Activated CD8-positive, alpha-beta memory T cell treated with anti-CD3 and anti-CD28 coated beads, Interleukin-2, amount 50 U/mL, for 48 hours (primary cell): Measurements from ENCODE around the gene MAN2C1.
"Not testable (repeated sequence)": the region's sequence is repeated elsewhere in the genome, so short reads cannot be mapped to it uniquely, and the experiment has no call there.

Experiments
- DNase-seq: peaks from one replicate; pipeline ENCODE4 v3.0.0-alpha.2; 2020

The MAN2C1 gene

DNA sequence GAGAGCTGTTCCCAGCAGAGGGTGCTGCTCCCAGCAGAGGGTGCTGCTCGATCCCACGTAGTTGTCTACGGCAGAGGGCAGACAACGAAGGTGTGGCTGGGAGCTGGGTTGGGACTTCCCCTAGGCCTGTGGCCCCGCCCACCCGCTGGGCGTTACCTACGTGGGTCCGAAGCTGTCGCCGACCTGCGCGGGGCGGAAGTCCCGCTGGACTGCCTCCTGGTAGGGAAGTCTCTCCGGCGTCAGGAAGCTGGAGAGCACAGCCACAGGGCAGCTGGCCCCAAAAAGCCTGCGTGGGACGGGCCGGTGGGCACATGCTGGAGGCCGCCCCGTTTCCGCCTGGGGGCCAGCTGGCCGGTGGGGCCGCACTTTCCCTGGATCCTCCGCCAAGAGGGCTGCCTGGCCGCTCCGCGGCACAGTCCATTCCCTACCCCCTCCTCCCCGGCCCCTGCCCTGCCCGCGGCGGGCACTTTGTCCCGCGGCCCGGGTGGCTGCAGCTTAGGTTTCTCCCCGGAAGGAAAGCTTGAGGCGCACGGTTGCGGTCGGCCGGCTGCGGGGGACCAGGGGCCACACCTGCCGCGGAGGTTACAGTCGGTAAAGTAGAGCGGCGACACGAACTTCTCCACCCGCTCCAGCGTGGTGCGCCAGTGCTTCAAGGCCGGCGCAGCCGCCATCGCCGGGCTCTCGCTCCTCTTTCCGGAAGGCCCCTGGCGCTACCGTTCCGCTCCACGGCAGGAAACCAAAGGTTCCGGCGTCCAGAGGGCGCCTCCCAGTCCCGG is at the start of gene MAN2C1:
MAN2C1 (minus strand) TSS at position 695 of the 776 bp plus-strand sequence; CDS start at position 671, 24 bp downstream.
- peak; percentile 96 for DNase-seq

DNA sequence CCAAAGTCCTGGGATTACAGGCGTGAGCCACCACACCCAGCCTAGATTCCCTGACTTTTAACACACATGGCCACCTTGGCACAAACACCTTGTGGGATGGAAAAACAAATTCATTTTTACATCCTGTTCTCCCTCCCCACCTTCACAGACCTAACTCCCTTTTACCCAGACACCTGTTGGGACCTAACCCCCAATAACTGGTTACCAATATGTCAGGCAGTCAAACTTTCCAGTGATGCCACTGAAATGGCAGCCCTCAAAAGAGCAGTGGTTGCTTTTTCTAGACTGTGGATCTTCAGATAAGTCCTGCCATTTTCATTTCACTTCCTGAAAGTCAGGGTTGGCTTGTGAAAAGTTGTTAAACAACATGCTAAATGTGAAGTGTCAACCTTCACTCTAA is 48.2 kb upstream of the MAN2C1 start:
- no peak for DNase-seq

- no peak for DNase-seq
Observed at GRCh38 chr15:75410196-75410595, 41.8 kb upstream of the MAN2C1 start.

DNA sequence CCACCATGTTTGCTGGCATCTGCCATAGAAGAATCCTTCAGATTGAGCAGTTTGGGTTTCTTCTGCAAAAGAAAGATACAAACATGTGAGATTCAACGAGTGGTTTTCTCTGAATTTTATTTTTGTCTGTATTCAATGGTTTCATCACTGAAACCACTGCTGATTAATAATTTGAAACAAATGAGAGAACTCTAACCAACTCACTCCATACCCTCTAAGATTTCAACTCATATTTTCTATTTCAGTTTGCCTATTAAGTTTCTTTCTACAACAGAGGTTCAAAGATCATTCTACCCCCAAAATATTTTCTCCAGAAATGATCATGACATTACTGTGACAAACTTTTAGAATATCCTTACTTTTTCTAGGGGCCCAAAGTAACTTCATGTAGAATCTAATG is 38.7 kb upstream of the MAN2C1 start:
- no peak for DNase-seq

GRCh38 chr15:75403892-75404291 is 35.5 kb upstream of the MAN2C1 start:
- no peak for DNase-seq

- no peak for DNase-seq
Observed at GRCh38 chr15:75397494-75397893, 29.1 kb upstream of the MAN2C1 start.

DNA sequence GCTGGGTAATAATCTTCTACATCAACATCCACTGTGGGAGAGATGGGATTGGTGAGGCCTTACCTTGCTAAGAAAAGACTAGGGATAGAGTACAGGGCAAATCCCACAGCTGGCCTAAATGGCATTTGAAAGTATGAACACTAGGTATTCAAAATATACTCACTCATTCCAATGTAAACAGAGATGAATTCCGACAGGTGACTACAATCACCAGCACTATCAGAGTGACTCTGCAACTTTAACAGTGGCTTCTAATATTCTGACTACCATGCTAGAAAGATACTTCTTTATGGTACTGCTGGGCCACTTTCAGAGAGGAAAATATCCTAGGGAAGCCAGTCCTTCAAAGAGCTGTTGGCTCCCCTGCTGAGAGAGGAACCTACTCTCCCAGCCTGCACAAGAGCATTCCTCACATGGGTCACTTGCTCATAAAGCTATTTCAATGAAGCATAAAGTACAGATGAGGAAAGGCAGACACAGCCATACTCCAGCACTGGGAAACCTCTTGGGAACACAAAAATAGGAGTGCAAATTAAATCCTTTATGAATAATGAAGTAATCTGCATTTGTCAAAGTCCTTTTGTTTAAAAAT is 21.5 kb upstream of the MAN2C1 start:
- no peak for DNase-seq

DNA sequence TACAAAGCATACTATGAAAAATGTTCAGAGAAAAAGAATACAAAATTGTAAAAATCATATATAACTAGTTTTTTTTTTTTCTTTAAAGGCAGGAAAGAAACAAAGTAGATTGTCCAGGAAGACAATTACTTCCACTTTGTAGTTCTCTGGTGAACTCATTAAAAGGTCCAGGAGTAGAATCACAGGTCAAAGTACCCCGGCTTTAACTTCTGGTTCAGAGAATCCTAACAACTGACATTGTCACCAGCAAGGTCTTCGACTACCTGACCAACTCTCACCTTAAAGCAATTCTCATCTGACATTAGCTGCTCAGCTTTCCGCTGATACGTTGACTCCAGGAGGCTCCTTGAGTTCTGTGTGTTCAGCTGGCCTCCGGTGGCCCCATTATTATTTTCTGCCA is 15.6 kb upstream of the MAN2C1 start:
- not testable (repeated sequence) for DNase-seq

- DNase-seq: no peak
Observed at GRCh38 chr15:75380773-75381172, 12.4 kb upstream of the MAN2C1 start.

DNA sequence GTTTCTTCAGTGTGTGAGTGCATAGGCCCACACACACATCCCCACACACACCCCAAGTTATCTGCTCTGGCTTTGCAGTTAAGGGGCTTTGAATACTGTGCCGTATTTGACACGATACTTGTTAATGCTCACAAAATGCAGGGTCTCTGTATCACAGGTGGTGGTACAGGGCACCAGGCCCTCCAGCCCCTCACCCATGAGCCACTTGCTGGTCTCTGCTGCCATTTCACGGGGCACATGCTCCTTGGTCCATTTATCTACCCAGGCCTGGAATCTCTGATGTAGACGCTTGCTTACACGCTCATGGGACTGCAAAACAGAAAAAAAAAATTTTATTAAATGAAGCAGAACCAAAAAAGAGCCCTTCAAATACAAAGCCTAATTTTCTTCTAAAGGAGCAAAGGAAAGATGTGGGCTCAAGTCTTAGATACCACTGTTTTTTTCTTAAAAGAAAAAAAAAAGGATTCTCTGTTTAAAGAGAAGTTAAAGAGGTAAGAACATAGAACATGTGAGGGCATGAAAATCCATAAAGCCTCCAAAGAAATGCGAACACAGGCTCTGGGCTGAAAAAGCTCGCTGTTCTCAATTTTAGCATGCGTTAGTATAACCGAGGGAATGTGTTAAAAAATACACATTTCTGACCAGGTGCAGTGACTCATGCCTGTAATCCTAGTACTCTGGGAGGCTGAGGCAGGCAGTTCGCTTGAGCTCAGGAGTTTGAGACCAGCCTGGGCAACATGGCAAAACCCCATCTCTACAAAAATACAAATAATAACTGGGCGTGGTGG is 3.7 kb upstream of the MAN2C1 start:
- no peak for DNase-seq

- no peak for DNase-seq
Observed at GRCh38 chr15:75371486-75371885, 3.1 kb upstream of the MAN2C1 start.

GRCh38 chr15:75369897-75370581 is 1.6 kb upstream of the MAN2C1 start:
- DNase-seq: no peak

DNA sequence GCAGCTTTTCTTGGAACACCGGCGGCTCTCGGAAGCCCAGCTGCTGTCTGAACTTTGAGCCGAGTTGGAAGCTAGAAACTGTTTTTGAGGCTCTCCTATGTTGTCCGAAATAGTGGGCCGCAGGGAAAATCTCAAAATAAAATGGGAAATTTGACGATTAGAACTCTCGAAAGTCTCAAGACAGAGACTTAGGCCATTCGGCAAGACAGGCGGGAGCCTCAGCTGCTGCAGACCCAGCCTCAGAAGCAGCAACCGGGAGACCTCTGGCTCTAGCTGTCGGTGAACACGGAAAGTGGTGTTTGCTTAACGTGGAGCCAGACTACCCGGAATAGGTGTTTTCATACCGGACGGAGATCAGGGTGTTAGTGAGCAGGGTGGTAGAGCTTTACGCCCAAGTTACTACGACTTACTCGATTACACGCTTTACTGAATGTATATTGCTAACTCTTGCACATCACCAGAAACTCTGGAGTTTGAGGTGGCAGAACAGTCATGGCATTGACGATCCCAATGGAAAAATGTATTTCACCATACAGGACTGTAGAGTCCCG is 357 bp upstream of the MAN2C1 start:
- peak; percentile 64 for DNase-seq

DNA sequence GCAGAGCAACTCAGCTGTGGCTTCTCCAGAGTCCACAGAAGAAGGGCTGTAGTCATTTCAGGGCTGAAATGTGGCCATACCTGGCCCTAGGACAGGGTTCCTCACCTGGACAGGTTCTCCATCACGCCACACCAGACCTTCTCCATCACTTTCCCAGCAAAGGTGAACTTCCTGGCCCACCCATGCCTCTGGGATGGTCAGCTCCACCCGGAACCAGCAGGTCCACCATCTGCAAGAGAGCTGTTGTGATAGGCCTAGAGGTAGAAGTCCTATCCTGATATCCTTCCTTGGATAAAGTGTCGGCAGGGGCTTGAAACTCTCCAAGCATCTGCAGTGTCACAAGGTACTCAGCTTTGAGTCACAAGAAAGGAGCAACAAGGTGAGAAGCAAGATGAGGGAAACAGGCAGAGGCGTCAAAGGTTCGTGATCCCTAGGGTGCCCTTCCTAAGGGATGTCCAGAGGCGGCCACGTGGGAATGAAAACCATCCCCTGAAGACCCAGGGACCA is 948 bp downstream of the MAN2C1 start:
- no peak for DNase-seq

GRCh38 chr15:75367006-75367405 is 1.4 kb downstream of the MAN2C1 start:
- no peak for DNase-seq

DNA sequence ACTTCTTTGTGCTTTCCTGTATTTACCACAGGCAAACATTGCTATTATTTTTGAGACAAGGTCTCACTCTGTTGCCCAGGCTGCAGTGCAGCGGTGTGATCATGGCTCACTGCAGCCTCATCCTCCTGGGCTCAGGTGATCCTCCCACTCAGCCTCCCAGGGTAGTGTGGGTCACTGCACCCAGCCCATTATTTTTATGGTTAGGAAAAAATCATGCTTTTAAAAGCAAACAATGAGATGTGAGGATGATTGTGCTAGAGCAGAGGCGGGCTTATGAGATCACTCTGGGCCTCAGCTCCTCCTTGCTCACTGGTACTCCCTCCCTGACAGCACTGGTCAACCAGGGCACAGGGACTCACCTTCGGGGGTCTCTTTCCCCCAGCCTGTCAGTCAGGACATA is 2.2 kb downstream of the MAN2C1 start:
- DNase-seq: no peak

GRCh38 chr15:75364881-75365280 is 3.5 kb downstream of the MAN2C1 start:
- no peak for DNase-seq

- DNase-seq: no peak
Observed at GRCh38 chr15:75363786-75364185, 4.6 kb downstream of the MAN2C1 start.

GRCh38 chr15:75362642-75363249 is 5.7 kb downstream of the MAN2C1 start:
- no peak for DNase-seq

DNA sequence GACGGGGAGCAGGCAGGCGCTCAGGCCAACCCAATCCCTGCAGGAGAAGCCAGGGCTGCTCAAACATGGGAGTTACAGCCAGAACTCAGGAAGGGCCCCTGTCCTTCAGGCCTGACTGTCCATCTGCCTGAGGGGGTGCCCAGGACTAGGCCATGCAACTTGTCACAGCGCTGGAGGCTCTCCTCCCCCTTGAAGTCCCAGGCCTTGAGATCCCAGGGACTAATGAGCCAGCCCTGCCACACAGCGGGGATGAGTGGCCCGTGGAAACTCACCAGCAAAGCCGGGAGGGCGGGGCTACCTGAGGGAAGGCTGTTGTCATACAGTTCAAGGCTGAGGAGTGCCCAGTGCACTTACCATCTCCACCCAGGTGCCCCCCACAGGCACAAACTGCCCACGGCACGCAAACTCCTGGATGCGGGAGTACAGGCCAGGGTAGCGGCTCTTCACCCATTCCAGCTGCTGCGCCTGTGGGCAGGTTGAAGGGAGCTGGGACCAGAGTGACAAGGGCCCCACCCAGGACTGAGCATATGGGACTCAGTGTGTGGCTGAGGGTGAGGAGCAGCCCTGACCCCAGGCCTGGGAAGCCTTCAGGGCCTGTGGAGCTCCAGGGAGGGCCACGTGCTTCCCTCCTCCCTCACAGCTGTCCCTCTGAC is 6.3 kb downstream of the MAN2C1 start:
- no peak for DNase-seq

DNA sequence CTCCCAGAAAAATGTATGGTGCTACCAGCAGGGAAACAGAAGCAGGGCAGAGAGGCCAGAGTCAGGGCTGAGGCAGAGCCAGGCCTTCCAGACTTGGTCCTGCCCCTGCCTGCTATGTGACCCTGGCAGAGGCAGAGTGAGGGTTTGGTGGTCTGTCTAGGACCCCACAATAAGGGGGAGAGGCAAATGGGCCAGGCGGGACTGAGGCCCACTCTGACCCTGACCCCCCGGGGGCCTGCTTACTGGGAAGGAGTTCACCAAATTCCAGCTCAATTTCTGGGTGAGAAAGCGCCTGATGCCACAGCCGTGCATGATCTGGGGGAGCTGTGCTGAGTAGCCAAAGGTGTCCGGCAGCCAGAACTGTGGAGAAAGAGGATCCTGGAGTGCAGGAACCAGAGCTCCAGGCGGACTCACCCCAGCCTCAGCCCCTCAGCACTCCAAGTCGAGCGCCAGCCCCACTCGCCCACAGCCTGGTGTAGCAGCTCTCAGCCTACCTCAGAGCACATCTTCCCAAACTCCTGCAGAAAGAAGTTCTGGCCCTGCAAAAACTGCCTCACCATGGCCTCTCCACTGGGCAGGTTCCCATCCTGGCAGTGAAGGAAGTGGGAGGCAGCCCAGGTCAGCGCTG is 6.9 kb downstream of the MAN2C1 start:
- DNase-seq: no peak
